Chondrocyte (in vitro differentiated cells): Measurements from ENCODE around the gene PBX4. TPM values are rescaled to one million over a fixed set of nuclear protein-coding genes. Genes with fewer than 3 reads are reported as not detected.

ENCODE experiments used
- DNase-seq: peaks from one replicate; pipeline ENCODE4 v3.0.0; 2021; ENCODE audit warnings: mixed read lengths, low spot score
- H3K27ac Mint-ChIP-seq: one replicate; pipeline ENCODE4 v1.8.0; 2021; ENCODE audit warnings: mild to moderate bottlenecking, moderate library complexity, mixed read lengths; ENCODE audit not compliant: unreplicated experiment
- H3K27me3 Mint-ChIP-seq: 2 replicates; pipeline ENCODE4 v1.8.0; 2021; ENCODE audit warnings: low read depth, mixed read lengths
- H3K36me3 Mint-ChIP-seq: 2 replicates; pipeline ENCODE4 v1.8.0; 2021; ENCODE audit warnings: low read depth, mixed read lengths
- H3K4me1 Mint-ChIP-seq: 2 replicates; pipeline ENCODE4 v1.8.0; 2021; ENCODE audit warnings: low read depth, mild to moderate bottlenecking, mixed read lengths
- H3K4me3 Mint-ChIP-seq: one replicate; pipeline ENCODE4 v1.8.0; 2021; ENCODE audit warnings: mild to moderate bottlenecking, moderate library complexity, mixed read lengths; ENCODE audit not compliant: unreplicated experiment
- H3K9me3 Mint-ChIP-seq: 2 replicates; pipeline ENCODE4 v1.8.0; 2021; ENCODE audit warnings: low read depth, mixed read lengths
- total RNA-seq: library from RNA; stranded (reverse); gene quantifications from 3 replicates; pipeline ENCODE4 v1.2.1, GENCODE V29; 2021
- TF ChIP-seq, protein P1 (sequence below): fragments of 200-600 bp; sonication (generic); IDR thresholded peaks from 2 replicates; pipeline ENCODE4 v1.5.0; 2021; ENCODE audit warnings: antibody characterized with exemption, mild to moderate bottlenecking, moderate library complexity

PBX4 gene
- total RNA-seq, 1 donor from 2014 or later: 1.2 TPM

DNA sequence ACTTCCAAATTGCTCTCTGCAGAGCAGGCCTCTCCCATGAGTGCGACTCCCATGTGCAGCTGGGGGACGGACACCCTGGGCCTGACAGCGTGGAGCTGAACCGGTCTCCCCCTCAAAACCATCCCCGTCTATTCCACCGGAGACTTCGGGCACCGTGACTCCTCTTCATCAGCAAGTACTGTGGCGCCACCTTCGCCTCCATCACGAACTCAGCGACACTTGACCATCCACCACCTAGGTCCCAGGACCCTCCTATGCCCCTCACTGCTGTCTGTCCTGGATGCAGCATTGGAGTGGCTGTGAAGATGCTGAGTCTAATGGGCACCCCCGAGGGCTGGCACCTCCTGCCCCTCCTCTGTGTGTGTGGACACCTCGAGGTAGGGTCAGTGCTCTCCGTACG is 59.9 kb downstream of the PBX4 start:
- H3K36me3 Mint-ChIP-seq: no peaks in the 10 kb centered on the region
- H3K9me3 Mint-ChIP-seq: no peaks in the 10 kb centered on the region
- DNase-seq: no peak
- peaks cover 2% of the 10 kb centered on the region for H3K4me1 Mint-ChIP-seq
- TF ChIP-seq, protein P1, sequence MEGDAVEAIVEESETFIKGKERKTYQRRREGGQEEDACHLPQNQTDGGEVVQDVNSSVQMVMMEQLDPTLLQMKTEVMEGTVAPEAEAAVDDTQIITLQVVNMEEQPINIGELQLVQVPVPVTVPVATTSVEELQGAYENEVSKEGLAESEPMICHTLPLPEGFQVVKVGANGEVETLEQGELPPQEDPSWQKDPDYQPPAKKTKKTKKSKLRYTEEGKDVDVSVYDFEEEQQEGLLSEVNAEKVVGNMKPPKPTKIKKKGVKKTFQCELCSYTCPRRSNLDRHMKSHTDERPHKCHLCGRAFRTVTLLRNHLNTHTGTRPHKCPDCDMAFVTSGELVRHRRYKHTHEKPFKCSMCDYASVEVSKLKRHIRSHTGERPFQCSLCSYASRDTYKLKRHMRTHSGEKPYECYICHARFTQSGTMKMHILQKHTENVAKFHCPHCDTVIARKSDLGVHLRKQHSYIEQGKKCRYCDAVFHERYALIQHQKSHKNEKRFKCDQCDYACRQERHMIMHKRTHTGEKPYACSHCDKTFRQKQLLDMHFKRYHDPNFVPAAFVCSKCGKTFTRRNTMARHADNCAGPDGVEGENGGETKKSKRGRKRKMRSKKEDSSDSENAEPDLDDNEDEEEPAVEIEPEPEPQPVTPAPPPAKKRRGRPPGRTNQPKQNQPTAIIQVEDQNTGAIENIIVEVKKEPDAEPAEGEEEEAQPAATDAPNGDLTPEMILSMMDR: no peak
- H3K4me3 Mint-ChIP-seq: no peak overlapping the region
- no peaks in the 10 kb centered on the region for H3K27me3 Mint-ChIP-seq
- H3K27ac Mint-ChIP-seq: no peak overlapping the region

DNA sequence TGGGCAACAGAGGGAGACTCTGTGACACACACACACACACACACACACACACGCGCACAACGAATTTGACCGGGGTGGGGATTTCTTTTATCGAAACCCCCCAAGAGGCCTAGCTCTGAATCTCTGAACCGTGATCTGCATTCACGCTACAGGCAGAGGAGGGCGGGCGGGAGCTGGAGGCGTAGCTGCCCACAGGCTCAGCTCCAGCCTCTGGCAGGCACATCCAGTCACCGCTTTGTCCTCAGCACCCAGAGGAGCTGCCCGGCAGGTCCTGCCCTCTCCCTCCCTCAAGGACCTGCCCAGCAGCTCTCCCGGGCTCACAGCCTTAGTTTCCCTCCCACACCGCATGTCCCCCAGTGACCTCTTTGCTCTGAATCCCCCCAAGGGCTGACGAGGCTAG is 60.4 kb downstream of the PBX4 start:
- Mint-ChIP-seq H3K4me3 (no peak overlapping the region), H3K9me3 (no peaks in the 10 kb centered on the region), H3K36me3 (no peaks in the 10 kb centered on the region), H3K4me1 (peaks cover 2% of the 10 kb centered on the region), H3K27me3 (no peaks in the 10 kb centered on the region), H3K27ac (no peak overlapping the region)
- TF ChIP-seq, protein P1: no peak
- no peak for DNase-seq

DNA sequence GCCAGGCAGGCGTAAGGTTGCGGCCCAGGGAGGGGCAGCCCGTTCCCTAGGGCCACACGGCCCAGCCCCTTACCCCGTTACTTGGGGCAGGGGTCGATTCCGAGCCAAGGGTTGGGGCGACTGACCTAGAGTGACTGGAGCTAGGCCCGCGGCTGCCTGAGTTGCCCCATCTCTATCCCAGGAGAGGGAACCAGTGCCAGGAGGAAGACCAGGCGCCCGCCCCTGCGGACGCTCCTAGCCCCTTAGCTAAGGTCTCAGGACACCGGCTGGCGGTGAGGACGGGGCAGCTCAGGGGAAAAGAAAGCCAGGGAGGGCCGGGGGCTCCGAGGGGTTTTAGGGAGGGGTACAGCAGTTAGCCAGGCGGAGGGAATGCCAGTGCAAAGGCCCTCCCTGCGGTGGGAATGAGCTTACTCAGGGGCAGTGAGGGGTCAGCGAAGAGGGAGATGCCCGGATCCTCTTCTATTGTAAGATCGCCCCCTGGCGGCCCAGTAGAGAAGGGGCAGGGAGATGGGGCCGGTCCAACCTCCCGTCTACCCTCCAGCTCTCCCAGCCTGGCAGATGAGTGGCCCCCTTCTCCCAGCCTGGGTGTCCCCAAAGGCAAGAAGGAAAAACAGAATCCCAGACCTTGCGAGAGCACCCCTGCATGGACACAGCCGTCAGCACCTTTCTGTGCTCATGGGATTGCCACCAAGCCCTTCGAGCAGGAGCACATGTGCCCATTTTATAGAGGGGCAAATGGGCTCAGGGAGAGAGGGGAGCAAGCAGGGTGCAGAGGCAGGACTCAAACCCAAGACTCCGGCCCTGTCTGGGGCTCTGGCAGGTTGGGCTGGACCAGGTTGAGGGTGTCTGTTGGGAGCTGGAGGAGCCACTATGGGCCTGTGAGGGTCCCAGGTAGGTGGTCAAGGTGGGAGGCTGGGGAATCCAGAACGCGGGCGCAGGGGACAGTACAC is 64.1 kb downstream of the PBX4 start:
- Mint-ChIP-seq H3K27ac (peak overlapping the region; percentile 17), H3K36me3 (no peaks in the 10 kb centered on the region), H3K4me1 (peaks cover 31% of the 10 kb centered on the region), H3K27me3 (no peaks in the 10 kb centered on the region), H3K4me3 (no peak overlapping the region), H3K9me3 (no peaks in the 10 kb centered on the region)
- TF ChIP-seq, protein P1: peak; percentile 82
- DNase-seq: peak; percentile 86

DNA sequence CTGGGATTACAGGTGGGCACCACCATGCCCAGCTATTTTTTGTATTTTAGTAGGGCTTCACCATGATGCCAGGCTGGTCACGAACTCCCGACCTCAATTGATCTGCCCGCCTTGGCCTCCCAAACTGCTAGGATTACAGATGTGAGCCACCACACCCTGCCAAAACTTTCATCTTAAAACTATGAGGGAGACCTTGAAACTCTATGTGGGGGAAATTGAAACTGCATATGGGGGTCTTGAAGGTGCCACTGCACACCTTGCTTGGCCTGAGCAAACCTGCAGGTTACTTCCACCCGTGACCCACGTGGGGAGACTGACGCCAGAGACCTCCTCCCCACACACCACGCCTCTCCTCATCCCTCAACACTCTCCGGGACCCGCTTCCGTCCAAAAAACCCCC is 64.8 kb downstream of the PBX4 start:
- TF ChIP-seq, protein P1: no peak
- Mint-ChIP-seq H3K4me1 (peaks cover 37% of the 10 kb centered on the region), H3K27ac (peak overlapping the region; percentile 17), H3K9me3 (no peaks in the 10 kb centered on the region), H3K4me3 (no peak overlapping the region), H3K27me3 (peaks cover 2% of the 10 kb centered on the region), H3K36me3 (no peaks in the 10 kb centered on the region)
- DNase-seq: no peak

DNA sequence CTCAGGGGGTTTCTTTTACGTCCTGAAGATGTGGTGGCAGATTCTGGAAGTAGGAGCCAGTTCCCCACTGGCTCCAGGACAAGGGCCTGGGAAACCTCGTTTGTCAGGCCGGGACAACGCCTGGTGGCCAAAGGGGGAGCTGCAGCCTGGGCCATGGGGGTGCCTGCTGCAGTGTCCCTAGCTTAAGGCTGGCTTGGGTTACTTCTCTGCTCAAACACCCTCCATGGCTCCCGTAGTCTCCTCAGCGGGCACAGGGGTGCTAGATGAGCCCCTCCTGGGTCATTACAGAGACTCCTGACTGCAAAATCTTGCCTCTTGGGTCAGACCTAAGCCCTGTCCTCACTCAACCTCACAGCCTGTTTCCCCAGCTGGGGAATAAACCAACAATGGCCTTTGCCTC is 65.7 kb downstream of the PBX4 start:
- Mint-ChIP-seq H3K4me3 (no peak overlapping the region), H3K27ac (no peak overlapping the region), H3K9me3 (no peaks in the 10 kb centered on the region), H3K27me3 (peaks cover 2% of the 10 kb centered on the region), H3K36me3 (no peaks in the 10 kb centered on the region), H3K4me1 (peaks cover 38% of the 10 kb centered on the region)
- no peak for DNase-seq
- TF ChIP-seq, protein P1: peak; percentile 76
